Tibial nerve (tissue), 4 donors: ENCODE measurements around the gene LHFPL2.

Experiments
- EP300 ChIP-seq, 2 donors: sonication (generic); formaldehyde crosslinking; IDR thresholded peaks; one replicate each; pipeline ENCODE4 v1.6.1; 2017; ENCODE audit warnings: antibody characterized with exemption in 2 of 2, mild to moderate bottlenecking in 1 of 2
- POLR2A ChIP-seq, 2 donors: fragments of 450-650 bp; IDR thresholded peaks; one replicate each; pipeline ENCODE4 v1.6.1; 2017; ENCODE audit warnings: antibody characterized with exemption in 2 of 2, mild to moderate bottlenecking in 2 of 2, moderate library complexity in 2 of 2
- TF ChIP-seq, protein P1 (sequence below), 5 experiments: fragments of 200-600 bp in 3 of 5; fragments of 450-650 bp in 2 of 5; sonication (generic) in 3 of 5; IDR thresholded peaks; one replicate each; pipeline ENCODE4 v1.5.1; 2016 to 2019; ENCODE audit warnings: antibody characterized with exemption in 5 of 5, mild to moderate bottlenecking in 3 of 5, moderate library complexity in 2 of 5

DNA sequence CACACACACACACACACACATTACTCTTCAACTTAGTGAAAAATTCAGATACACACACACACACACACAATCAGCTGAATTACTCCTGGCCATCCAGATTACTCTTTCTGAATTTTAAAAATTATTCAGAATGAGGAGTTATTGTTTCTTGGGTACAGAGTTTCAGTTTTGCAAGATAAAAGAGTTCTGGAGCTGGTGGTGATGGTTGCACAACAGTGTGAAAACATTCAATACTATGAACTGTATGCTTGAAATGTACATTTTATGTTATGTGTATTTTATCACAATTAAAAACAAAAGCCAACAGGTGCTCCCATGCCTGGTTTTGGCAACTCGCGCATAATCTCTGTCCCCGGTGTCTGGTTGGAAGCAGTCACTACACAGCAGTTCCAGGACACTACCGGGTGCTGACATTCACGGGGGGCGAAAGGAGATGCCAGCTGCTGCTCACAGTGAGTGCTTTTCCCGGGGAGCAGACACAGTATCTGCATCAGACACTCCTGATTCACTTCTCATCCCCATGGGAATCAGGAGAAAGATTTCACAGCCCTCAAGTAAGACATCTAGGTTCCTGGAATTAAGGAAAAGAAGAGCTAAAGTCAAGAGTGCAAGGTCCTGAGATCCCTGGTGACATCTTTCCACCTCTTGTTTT lies 55.7 kb downstream of the LHFPL2 start:
- no peak for TF ChIP-seq EP300 (IDR thresholded peaks at IDR 0.05)
- no peak for TF ChIP-seq POLR2A (IDR thresholded peaks at IDR 0.05)
- TF ChIP-seq, protein P1, sequence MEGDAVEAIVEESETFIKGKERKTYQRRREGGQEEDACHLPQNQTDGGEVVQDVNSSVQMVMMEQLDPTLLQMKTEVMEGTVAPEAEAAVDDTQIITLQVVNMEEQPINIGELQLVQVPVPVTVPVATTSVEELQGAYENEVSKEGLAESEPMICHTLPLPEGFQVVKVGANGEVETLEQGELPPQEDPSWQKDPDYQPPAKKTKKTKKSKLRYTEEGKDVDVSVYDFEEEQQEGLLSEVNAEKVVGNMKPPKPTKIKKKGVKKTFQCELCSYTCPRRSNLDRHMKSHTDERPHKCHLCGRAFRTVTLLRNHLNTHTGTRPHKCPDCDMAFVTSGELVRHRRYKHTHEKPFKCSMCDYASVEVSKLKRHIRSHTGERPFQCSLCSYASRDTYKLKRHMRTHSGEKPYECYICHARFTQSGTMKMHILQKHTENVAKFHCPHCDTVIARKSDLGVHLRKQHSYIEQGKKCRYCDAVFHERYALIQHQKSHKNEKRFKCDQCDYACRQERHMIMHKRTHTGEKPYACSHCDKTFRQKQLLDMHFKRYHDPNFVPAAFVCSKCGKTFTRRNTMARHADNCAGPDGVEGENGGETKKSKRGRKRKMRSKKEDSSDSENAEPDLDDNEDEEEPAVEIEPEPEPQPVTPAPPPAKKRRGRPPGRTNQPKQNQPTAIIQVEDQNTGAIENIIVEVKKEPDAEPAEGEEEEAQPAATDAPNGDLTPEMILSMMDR (IDR thresholded peaks at IDR 0.05): no peak
